ENCODE data around the gene LATS2. TPM values are rescaled to one million over a fixed set of nuclear protein-coding genes. Genes with fewer than 3 reads are reported as not detected.

The LATS2 gene
- total and polyA plus RNA-seq, 9 donors, result 7.3 to 25.7 (median 17.7) TPM

DNA sequence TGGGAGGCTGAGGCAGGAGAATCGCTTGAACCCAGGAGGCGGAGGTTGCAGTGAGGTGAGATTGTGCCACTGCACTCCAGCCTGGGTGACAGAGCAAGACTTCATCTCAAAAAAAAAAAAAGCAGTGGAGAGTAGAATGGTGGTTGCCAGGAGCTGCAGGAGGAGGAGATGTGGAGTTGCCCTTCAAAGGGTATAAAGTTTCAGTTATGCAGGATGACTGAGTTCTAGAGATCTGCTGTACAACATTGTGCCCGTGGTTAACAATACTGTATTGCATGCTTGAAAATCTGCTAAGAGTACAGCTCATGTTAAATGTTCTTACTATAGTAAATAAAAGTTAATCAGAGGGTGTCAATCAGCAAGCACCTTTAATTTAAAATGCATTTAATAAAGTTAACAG is 28.4 kb upstream of the LATS2 start:
- Histone ChIP-seq H3K9me3 (replicated peaks; ENCODE audit: control insufficient read depth, low read depth, low read length) (no peaks in the 10 kb centered on the region), H3K4me3 (ENCODE audit: low read length) (no peak overlapping the region), H3K36me3 (ENCODE audit: control insufficient read depth, insufficient read depth, low read length) (no peaks in the 10 kb centered on the region), H3K27ac (ENCODE audit: low read length) (no peak overlapping the region), H3K27me3 (ENCODE audit: control insufficient read depth, insufficient read depth, low read length) (no peaks in the 10 kb centered on the region), H3K4me1 (ENCODE audit: control insufficient read depth, insufficient read depth, low read length) (no peaks in the 10 kb centered on the region)
- no peak for DNase-seq
- WGBS (ENCODE audit: insufficient coverage), result 94% methylated on average over 2 of the region's 3 CpGs

GRCh38 chr13:21088534-21088933 is 27.1 kb upstream of the LATS2 start:
- Histone ChIP-seq H3K9me3 (replicated peaks; ENCODE audit: control insufficient read depth, low read depth, low read length) (no peaks in the 10 kb centered on the region), H3K4me3 (ENCODE audit: low read length) (no peak overlapping the region), H3K27ac (ENCODE audit: low read length) (no peak overlapping the region), H3K36me3 (ENCODE audit: control insufficient read depth, insufficient read depth, low read length) (no peaks in the 10 kb centered on the region), H3K27me3 (ENCODE audit: control insufficient read depth, insufficient read depth, low read length) (no peaks in the 10 kb centered on the region), H3K4me1 (ENCODE audit: control insufficient read depth, insufficient read depth, low read length) (no peaks in the 10 kb centered on the region)
- WGBS (ENCODE audit: insufficient coverage), result no CpG with 5 or more reads among the region's 1 CpG
- DNase-seq, result no peak

DNA sequence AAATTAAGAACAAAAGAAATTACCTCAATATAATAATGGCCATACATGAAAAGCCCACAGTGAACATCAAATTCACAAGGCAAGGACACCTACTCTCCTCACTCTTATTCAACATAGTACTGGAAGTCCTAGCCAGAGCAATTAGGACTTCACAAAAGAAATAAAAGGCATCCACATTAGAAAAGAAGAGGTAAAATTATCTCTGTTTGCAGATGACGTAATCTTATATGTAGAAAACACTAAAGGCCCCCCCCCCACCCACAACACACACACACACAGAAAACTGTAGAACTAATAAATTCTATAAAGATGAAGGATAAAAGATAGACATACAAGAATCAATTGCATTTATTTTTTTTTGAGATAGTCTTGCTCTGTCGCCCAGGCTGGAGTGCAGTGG is 25.5 kb upstream of the LATS2 start:
- Histone ChIP-seq H3K27ac (ENCODE audit: low read length) (no peak overlapping the region), H3K9me3 (replicated peaks; ENCODE audit: control insufficient read depth, low read depth, low read length) (no peaks in the 10 kb centered on the region), H3K4me1 (ENCODE audit: control insufficient read depth, insufficient read depth, low read length) (no peaks in the 10 kb centered on the region), H3K4me3 (ENCODE audit: low read length) (no peak overlapping the region), H3K27me3 (ENCODE audit: control insufficient read depth, insufficient read depth, low read length) (no peaks in the 10 kb centered on the region), H3K36me3 (ENCODE audit: control insufficient read depth, insufficient read depth, low read length) (no peaks in the 10 kb centered on the region)
- 100% methylated on average over 1 of the region's 2 CpGs for WGBS (ENCODE audit: insufficient coverage)
- DNase-seq, result no peak

DNA sequence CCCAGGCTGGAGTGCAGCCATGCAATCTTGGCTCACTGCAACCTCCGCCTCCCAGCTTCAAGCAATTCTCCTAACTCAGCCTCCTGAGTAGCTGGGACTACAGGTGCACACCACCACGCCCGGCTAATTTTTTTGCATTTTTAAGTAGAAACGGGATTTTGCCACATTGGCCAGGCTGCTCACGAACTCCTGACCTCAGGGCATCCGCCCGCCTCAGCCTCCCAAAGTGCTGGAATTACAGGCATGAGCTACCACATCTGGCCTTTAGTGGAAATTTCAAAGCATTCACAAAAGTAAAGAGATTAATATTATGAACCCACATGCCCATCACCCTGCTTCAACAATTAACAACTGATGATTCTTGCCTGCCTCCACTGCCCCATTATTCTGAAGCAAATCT is 20.5 kb upstream of the LATS2 start:
- no peak for DNase-seq
- no peak overlapping the region for H3K27ac ChIP-seq (ENCODE audit: low read length)
- no peaks in the 10 kb centered on the region for H3K4me1 ChIP-seq (ENCODE audit: control insufficient read depth, insufficient read depth, low read length)
- no peak overlapping the region for H3K4me3 ChIP-seq (ENCODE audit: low read length)
- no peaks in the 10 kb centered on the region for H3K27me3 ChIP-seq (ENCODE audit: control insufficient read depth, insufficient read depth, low read length)
- no peaks in the 10 kb centered on the region for H3K9me3 ChIP-seq (replicated peaks; ENCODE audit: control insufficient read depth, low read depth, low read length)
- 100% methylated on average over 1 of the region's 7 CpGs for WGBS (ENCODE audit: insufficient coverage)
- no peaks in the 10 kb centered on the region for H3K36me3 ChIP-seq (ENCODE audit: control insufficient read depth, insufficient read depth, low read length)

GRCh38 chr13:21080593-21080891 is 19.2 kb upstream of the LATS2 start:
- peak overlapping the region; percentile 20 for H3K27ac ChIP-seq (ENCODE audit: low read length)
- WGBS (ENCODE audit: insufficient coverage), result 35% methylated on average over 2 of the region's 3 CpGs
- no peak for DNase-seq
- no peaks in the 10 kb centered on the region for H3K9me3 ChIP-seq (replicated peaks; ENCODE audit: control insufficient read depth, low read depth, low read length)
- H3K36me3 ChIP-seq (ENCODE audit: control insufficient read depth, insufficient read depth, low read length), result no peaks in the 10 kb centered on the region
- peaks cover under 1% of the 10 kb centered on the region for H3K27me3 ChIP-seq (ENCODE audit: control insufficient read depth, insufficient read depth, low read length)
- no peak overlapping the region for H3K4me3 ChIP-seq (ENCODE audit: low read length)
- H3K4me1 ChIP-seq (ENCODE audit: control insufficient read depth, insufficient read depth, low read length), result no peaks in the 10 kb centered on the region

DNA sequence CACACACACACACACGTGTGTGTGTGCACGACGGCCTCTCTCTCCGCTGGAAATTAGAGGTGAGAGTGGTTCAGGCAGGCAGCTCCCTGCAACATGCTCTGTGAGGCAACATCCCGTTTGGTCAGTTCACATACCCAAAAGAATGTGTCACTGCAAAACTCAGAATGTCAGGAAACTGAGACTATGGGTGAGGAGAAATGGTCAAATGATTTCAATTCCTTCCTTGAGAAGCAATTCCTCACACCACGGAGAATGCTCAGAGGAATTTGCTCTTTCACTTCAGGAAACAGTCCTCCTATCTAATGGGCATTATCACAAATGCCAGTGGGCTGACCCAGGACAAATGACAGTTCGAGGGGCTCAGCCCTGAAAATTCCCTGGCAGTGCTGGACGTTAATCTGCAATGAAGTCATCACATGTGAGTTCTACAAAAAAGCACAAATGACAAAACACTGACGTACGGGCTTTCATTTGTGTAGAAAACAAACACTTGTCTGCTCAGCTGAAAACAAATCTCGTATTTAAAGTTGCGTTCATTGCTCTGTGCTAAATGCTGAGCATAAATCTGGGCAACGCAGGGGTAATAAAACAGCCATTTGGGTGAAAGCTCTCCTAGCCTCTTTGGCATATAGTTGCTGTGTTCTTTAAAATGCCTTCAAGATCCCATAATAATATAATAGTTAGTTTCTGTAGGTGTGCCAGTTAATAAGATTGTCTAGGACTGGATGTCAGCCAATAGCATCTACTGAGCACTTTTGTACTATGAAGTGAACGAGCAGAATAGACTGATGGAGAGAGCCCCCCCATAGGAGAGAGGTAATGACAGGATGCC is 18.6 kb upstream of the LATS2 start:
- H3K4me3 ChIP-seq (ENCODE audit: low read length), result no peak overlapping the region
- peak; percentile 35 for DNase-seq
- H3K36me3 ChIP-seq (ENCODE audit: control insufficient read depth, insufficient read depth, low read length), result no peaks in the 10 kb centered on the region
- H3K27me3 ChIP-seq (ENCODE audit: control insufficient read depth, insufficient read depth, low read length), result peaks cover 3% of the 10 kb centered on the region
- no peaks in the 10 kb centered on the region for H3K9me3 ChIP-seq (replicated peaks; ENCODE audit: control insufficient read depth, low read depth, low read length)
- WGBS (ENCODE audit: insufficient coverage), result 29% methylated on average over 3 of the region's 14 CpGs
- H3K4me1 ChIP-seq (ENCODE audit: control insufficient read depth, insufficient read depth, low read length), result peaks cover 4% of the 10 kb centered on the region
- H3K27ac ChIP-seq (ENCODE audit: low read length), result peak overlapping the region; percentile 20

- no peak for DNase-seq
- Histone ChIP-seq H3K4me3 (ENCODE audit: low read length) (no peak overlapping the region), H3K27ac (ENCODE audit: low read length) (no peak overlapping the region), H3K27me3 (ENCODE audit: control insufficient read depth, insufficient read depth, low read length) (peaks cover 3% of the 10 kb centered on the region), H3K4me1 (ENCODE audit: control insufficient read depth, insufficient read depth, low read length) (peaks cover 8% of the 10 kb centered on the region), H3K36me3 (ENCODE audit: control insufficient read depth, insufficient read depth, low read length) (no peaks in the 10 kb centered on the region), H3K9me3 (replicated peaks; ENCODE audit: control insufficient read depth, low read depth, low read length) (no peaks in the 10 kb centered on the region)
- WGBS (ENCODE audit: insufficient coverage), result no CpG with 5 or more reads among the region's 3 CpGs
Observed at GRCh38 chr13:21079221-21079620, 17.8 kb upstream of the LATS2 start.

- Histone ChIP-seq H3K27ac (ENCODE audit: low read length) (no peak overlapping the region), H3K36me3 (ENCODE audit: control insufficient read depth, insufficient read depth, low read length) (no peaks in the 10 kb centered on the region), H3K4me3 (ENCODE audit: low read length) (no peak overlapping the region), H3K27me3 (ENCODE audit: control insufficient read depth, insufficient read depth, low read length) (peaks cover 3% of the 10 kb centered on the region), H3K4me1 (ENCODE audit: control insufficient read depth, insufficient read depth, low read length) (peaks cover 10% of the 10 kb centered on the region), H3K9me3 (replicated peaks; ENCODE audit: control insufficient read depth, low read depth, low read length) (no peaks in the 10 kb centered on the region)
- WGBS (ENCODE audit: insufficient coverage), result 36% methylated on average over 3 of the region's 4 CpGs
- DNase-seq, result no peak
Observed at GRCh38 chr13:21078501-21078900, 17.1 kb upstream of the LATS2 start.

DNA sequence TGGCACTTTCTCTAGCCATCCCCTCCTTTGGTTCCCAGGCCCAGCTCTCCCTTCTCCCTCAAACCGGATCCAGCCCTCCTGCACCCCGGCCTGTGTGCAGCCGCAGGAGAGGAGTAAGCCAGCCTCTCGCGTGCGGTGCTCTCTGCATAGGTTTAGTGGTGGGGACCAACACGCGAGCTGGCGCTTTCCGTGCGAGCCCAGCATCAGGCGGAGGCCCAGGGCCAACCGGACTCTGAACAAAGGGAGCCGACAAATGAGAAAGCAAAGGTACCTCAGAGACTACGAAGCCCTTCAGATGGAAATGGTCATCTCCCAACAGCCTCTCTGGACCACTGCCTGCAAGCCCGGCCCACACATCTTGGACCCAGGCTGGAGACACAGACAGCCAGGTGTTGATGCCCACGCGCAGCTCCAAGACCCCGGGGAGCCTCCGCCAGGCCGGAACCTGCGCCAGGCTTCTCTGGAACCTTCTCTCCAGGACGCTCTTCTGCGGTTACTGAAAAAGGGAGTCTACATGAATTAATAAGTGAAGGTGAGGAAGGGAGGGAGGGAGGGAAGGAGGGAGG is 16.5 kb upstream of the LATS2 start:
- DNase-seq, result no peak
- peaks cover 10% of the 10 kb centered on the region for H3K4me1 ChIP-seq (ENCODE audit: control insufficient read depth, insufficient read depth, low read length)
- WGBS (ENCODE audit: insufficient coverage), result 85% methylated on average over 22 of the region's 24 CpGs

GRCh38 chr13:21077076-21077787 is 15.8 kb upstream of the LATS2 start:
- no peaks in the 10 kb centered on the region for H3K9me3 ChIP-seq (replicated peaks; ENCODE audit: control insufficient read depth, low read depth, low read length)
- H3K4me1 ChIP-seq (ENCODE audit: control insufficient read depth, insufficient read depth, low read length), result peaks cover 10% of the 10 kb centered on the region
- WGBS (ENCODE audit: insufficient coverage), result 91% methylated on average over 15 of the region's 20 CpGs
- no peak overlapping the region for H3K4me3 ChIP-seq (ENCODE audit: low read length)
- H3K27me3 ChIP-seq (ENCODE audit: control insufficient read depth, insufficient read depth, low read length), result peaks cover 3% of the 10 kb centered on the region
- no peak for DNase-seq
- H3K27ac ChIP-seq (ENCODE audit: low read length), result no peak overlapping the region
- no peaks in the 10 kb centered on the region for H3K36me3 ChIP-seq (ENCODE audit: control insufficient read depth, insufficient read depth, low read length)

More for the DNA sequence above, 16.5 kb upstream of the LATS2 start:
- H3K27me3 ChIP-seq (ENCODE audit: control insufficient read depth, insufficient read depth, low read length), result peaks cover 3% of the 10 kb centered on the region
- H3K27ac ChIP-seq (ENCODE audit: low read length), result no peak overlapping the region
- no peaks in the 10 kb centered on the region for H3K36me3 ChIP-seq (ENCODE audit: control insufficient read depth, insufficient read depth, low read length)
- H3K4me3 ChIP-seq (ENCODE audit: low read length), result no peak overlapping the region
- H3K9me3 ChIP-seq (replicated peaks; ENCODE audit: control insufficient read depth, low read depth, low read length), result no peaks in the 10 kb centered on the region

Measured in muscle of leg (tissue), 11 donors.